ENCODE measurements around the gene SAMM50.

DNA sequence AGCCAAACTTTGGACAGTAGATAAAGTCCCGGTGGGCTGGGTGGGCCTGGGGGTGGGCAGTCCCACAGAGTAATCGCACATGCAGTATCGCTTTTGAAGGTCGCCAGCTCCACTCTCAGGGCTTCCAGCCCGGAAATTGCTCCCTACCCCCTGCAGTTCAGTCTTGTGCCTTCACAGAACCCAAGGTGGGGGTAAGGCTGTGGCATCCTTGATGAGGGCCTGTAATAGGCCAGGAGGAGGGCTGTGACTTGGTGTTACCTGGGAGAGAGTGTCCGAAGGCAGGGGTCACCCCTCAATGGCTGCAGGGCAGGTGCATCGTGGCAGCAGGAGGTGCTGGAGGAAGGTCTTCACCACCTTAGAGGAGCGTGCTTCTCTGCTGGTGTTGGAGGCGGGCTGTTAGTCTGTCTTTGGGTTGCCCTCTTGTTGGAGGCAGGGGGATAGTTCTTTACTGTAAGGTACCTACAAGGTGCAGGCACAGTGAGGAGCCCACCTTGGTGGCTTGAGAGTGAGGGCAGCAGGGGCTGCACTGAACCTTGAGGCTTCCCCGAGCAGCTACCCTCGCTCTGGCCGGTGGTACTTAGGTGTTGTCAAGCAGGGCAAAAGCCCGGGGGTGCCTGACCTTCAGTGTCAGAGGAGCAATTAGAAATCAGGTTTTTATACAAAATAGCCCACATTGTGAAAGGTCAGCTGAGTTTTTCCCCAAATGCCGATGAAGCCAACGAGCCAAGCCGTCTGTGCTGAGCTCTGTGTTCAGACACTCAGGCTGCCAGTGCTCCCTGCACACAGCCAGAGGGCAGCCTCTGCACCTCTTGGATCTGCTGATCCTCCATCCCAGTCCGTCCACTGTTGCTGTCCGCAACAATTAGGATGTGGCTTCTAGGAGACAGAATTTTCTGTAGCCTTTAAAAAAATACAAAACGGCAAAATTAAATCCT is 21.9 kb downstream of the SAMM50 start:
- TF ChIP-seq EZH2 (IDR thresholded peaks at IDR 0.05; ENCODE audit: borderline replicate concordance) (no peak), EZH2phosphoT487 (IDR thresholded peaks at IDR 0.05; ENCODE audit: low read depth, severe bottlenecking, unreplicated experiment) (no peak)

Measured in hepatocyte (in vitro differentiated cells).